IPS-18a (cell line): ENCODE measurements around the gene WDR1.

Experiments used
- H3K27ac ChIP-seq: one replicate; pipeline ENCODE4 v1.5.1; 2013; ENCODE audit warnings: low read length
- H3K27me3 ChIP-seq: one replicate; pipeline ENCODE4 v1.6.1; 2013; ENCODE audit warnings: mild to moderate bottlenecking, low read length; ENCODE audit not compliant: control insufficient read depth, insufficient read depth
- H3K36me3 ChIP-seq: one replicate; pipeline ENCODE4 v1.6.1; 2013; ENCODE audit warnings: low read depth, low read length; ENCODE audit not compliant: control insufficient read depth
- H3K4me1 ChIP-seq: one replicate; pipeline ENCODE4 v1.6.1; 2013; ENCODE audit warnings: low read depth, low read length; ENCODE audit not compliant: control insufficient read depth
- H3K4me3 ChIP-seq: one replicate; pipeline ENCODE4 v1.5.1; 2013; ENCODE audit warnings: low read length
- H3K9ac ChIP-seq: one replicate; pipeline ENCODE4 v1.6.1; 2013; ENCODE audit warnings: mild to moderate bottlenecking, low read length, moderate library complexity
- H3K9me3 ChIP-seq: one replicate; pipeline ENCODE4 v1.6.1; 2013; ENCODE audit warnings: low read depth, low read length; ENCODE audit not compliant: control insufficient read depth

The WDR1 gene

GRCh38 chr4:10032625-10033024 is 84.0 kb downstream of the WDR1 start:
- H3K27ac ChIP-seq, result no peak overlapping the region
- H3K4me3 ChIP-seq, result no peak overlapping the region
- H3K4me1 ChIP-seq, result no peaks in the 10 kb centered on the region
- no peaks in the 10 kb centered on the region for H3K9me3 ChIP-seq
- H3K36me3 ChIP-seq, result no peaks in the 10 kb centered on the region
- H3K9ac ChIP-seq, result no peak overlapping the region
- no peaks in the 10 kb centered on the region for H3K27me3 ChIP-seq

- no peak overlapping the region for H3K27ac ChIP-seq
- H3K36me3 ChIP-seq, result no peaks in the 10 kb centered on the region
- H3K27me3 ChIP-seq, result no peaks in the 10 kb centered on the region
These were observed 84.7 kb downstream of the WDR1 start for GRCh38 chr4:10031668-10032590.

GRCh38 chr4:10030972-10031667 is 85.5 kb downstream of the WDR1 start:
- H3K27ac ChIP-seq, result no peak overlapping the region

More at GRCh38 chr4:10031668-10032590, 84.7 kb downstream of the WDR1 start:
- H3K9ac ChIP-seq, result no peak overlapping the region
- H3K9me3 ChIP-seq, result no peaks in the 10 kb centered on the region
- no peak overlapping the region for H3K4me3 ChIP-seq
- no peaks in the 10 kb centered on the region for H3K4me1 ChIP-seq

GRCh38 chr4:10029403-10029802 is 87.2 kb downstream of the WDR1 start:
- H3K9me3 ChIP-seq, result no peaks in the 10 kb centered on the region
- H3K27ac ChIP-seq, result no peak overlapping the region
- H3K4me1 ChIP-seq, result no peaks in the 10 kb centered on the region
- H3K9ac ChIP-seq, result no peak overlapping the region
- no peaks in the 10 kb centered on the region for H3K36me3 ChIP-seq
- no peaks in the 10 kb centered on the region for H3K27me3 ChIP-seq
- H3K4me3 ChIP-seq, result no peak overlapping the region

More at GRCh38 chr4:10030972-10031667, 85.5 kb downstream of the WDR1 start:
- Histone ChIP-seq H3K9ac (no peak overlapping the region), H3K36me3 (no peaks in the 10 kb centered on the region), H3K4me3 (no peak overlapping the region), H3K27me3 (no peaks in the 10 kb centered on the region), H3K9me3 (no peaks in the 10 kb centered on the region), H3K4me1 (no peaks in the 10 kb centered on the region)

- Histone ChIP-seq H3K36me3 (no peaks in the 10 kb centered on the region), H3K4me1 (no peaks in the 10 kb centered on the region), H3K27ac (no peak overlapping the region), H3K27me3 (no peaks in the 10 kb centered on the region), H3K4me3 (no peak overlapping the region), H3K9me3 (no peaks in the 10 kb centered on the region), H3K9ac (no peak overlapping the region)
These were observed 87.7 kb downstream of the WDR1 start for GRCh38 chr4:10028910-10029309.

- no peaks in the 10 kb centered on the region for H3K36me3 ChIP-seq
- H3K9ac ChIP-seq, result no peak overlapping the region
- no peaks in the 10 kb centered on the region for H3K9me3 ChIP-seq
- no peak overlapping the region for H3K4me3 ChIP-seq
- H3K27me3 ChIP-seq, result no peaks in the 10 kb centered on the region
- no peak overlapping the region for H3K27ac ChIP-seq
- H3K4me1 ChIP-seq, result no peaks in the 10 kb centered on the region
These were observed 90.1 kb downstream of the WDR1 start for GRCh38 chr4:10026485-10026884.

- no peak overlapping the region for H3K27ac ChIP-seq
- no peaks in the 10 kb centered on the region for H3K27me3 ChIP-seq
- no peaks in the 10 kb centered on the region for H3K4me1 ChIP-seq
- H3K9ac ChIP-seq, result no peak overlapping the region
- no peaks in the 10 kb centered on the region for H3K36me3 ChIP-seq
- H3K4me3 ChIP-seq, result no peak overlapping the region
- H3K9me3 ChIP-seq, result no peaks in the 10 kb centered on the region
These were observed 91.3 kb downstream of the WDR1 start for GRCh38 chr4:10025230-10025806.
